HFF-Myc (cell line): Measurements from ENCODE around the gene TMEM52.

Experiments
- DNase-seq: peaks from one replicate; pipeline ENCODE4 v3.0.0-alpha.2; 2011; ENCODE audit warnings: low read depth; ENCODE audit errors: extremely low read depth
- H3K4me3 ChIP-seq: replicated peaks from 2 replicates; pipeline ENCODE4 v1.5.1; 2011; ENCODE audit warnings: low read depth, mild to moderate bottlenecking, control low read depth, low read length
- CTCF ChIP-seq: IDR thresholded peaks from 2 replicates; pipeline ENCODE4 v1.5.1; 2012; ENCODE audit warnings: mild to moderate bottlenecking, low read depth, low read length, control low read depth; ENCODE audit errors: missing control alignments

The TMEM52 gene

GRCh38 chr1:1893291-1893985, 25.6 kb downstream of the TMEM52 start:
- DNase-seq = no peak
- no peak overlapping the region for H3K4me3 ChIP-seq
- TF ChIP-seq CTCF = no peak

GRCh38 chr1:1892763-1893120, 26.3 kb downstream of the TMEM52 start:
- no peak overlapping the region for H3K4me3 ChIP-seq
- DNase-seq = no peak
- TF ChIP-seq CTCF = no peak

GRCh38 chr1:1892079-1892762, 26.9 kb downstream of the TMEM52 start:
- H3K4me3 ChIP-seq = peak overlapping the region; percentile 52
- no peak for DNase-seq
- TF ChIP-seq CTCF = no peak

- no peak for TF ChIP-seq CTCF
- H3K4me3 ChIP-seq = peak overlapping the region; percentile 52
- no peak for DNase-seq
These were observed 27.6 kb downstream of the TMEM52 start for GRCh38 chr1:1891349-1892078.

- peak; percentile 43 for DNase-seq
- TF ChIP-seq CTCF = no peak
- peak within 1 kb of the TSS; percentile 74 for H3K4me3 ChIP-seq
These were observed 28.4 kb downstream of the TMEM52 start, which contains the start of gene GNB1 for GRCh38 chr1:1890506-1891348. Gene GNB1, minus strand, starts transcription at chr1:1891087. Its CDS starts 65,634 bp downstream, at chr1:1825453.

GRCh38 chr1:1889847-1890505, 29.1 kb downstream of the TMEM52 start:
- H3K4me3 ChIP-seq = peak overlapping the region; percentile 74
- TF ChIP-seq CTCF = no peak
- no peak for DNase-seq
